Fibroblast of lung (primary cell): ENCODE results near the gene OR4N5. TPM values are rescaled to one million over a fixed set of nuclear protein-coding genes. Genes with fewer than 3 reads are reported as not detected.
"Not testable (repeated sequence)": the region's sequence is repeated elsewhere in the genome, so short reads cannot be mapped to it uniquely, and the experiment has no call there.

ENCODE experiments used
- DNase-seq, 2 donors: peaks; one replicate each; pipeline versions ENCODE4 v3.0.0 to v3.0.0-alpha.2; 2010; ENCODE audit warnings: low read depth in 2 of 2
- H2AFZ ChIP-seq: 2 replicates; pipeline ENCODE4 v1.5.1; 2012; ENCODE audit warnings: low read length, control low read depth, inconsistent platforms
- H3K27ac ChIP-seq: 2 replicates; pipeline ENCODE4 v1.5.1; 2011; ENCODE audit warnings: low read length, control low read depth; ENCODE audit not compliant: insufficient read depth
- H3K27me3 ChIP-seq: 2 replicates; pipeline ENCODE4 v1.5.1; 2011; ENCODE audit warnings: mild to moderate bottlenecking, low read length; ENCODE audit not compliant: control insufficient read depth, insufficient read depth
- H3K36me3 ChIP-seq: 2 replicates; pipeline ENCODE4 v1.5.1; 2011; ENCODE audit warnings: low read length; ENCODE audit not compliant: control insufficient read depth, insufficient read depth
- H3K4me1 ChIP-seq: 2 replicates; pipeline ENCODE4 v1.5.1; 2011; ENCODE audit warnings: low read length; ENCODE audit not compliant: control insufficient read depth, insufficient read depth; ENCODE audit errors: extremely low read depth
- H3K4me2 ChIP-seq: 2 replicates; pipeline ENCODE4 v1.5.1; 2011; ENCODE audit warnings: low read length, control low read depth; ENCODE audit not compliant: insufficient read depth; ENCODE audit errors: extremely low read depth
- H3K4me3 ChIP-seq, 4 experiments: fragments of 200-600 bp in 1 of 4; sonication (generic) in 1 of 4; replicated peaks in 1 of 4; 2 replicates each; pipeline ENCODE4 v1.5.1; 2011 to 2016; ENCODE audit warnings: low read length in 4 of 4, low read depth in 3 of 4, mild to moderate bottlenecking in 3 of 4, control low read depth in 2 of 4, inconsistent platforms in 1 of 4, mixed read lengths in 1 of 4; ENCODE audit not compliant: insufficient read depth in 1 of 4; ENCODE audit errors: control extremely low read depth in 1 of 4
- H3K79me2 ChIP-seq: 2 replicates; pipeline ENCODE4 v1.5.1; 2012; ENCODE audit warnings: mild to moderate bottlenecking, low read length, inconsistent platforms; ENCODE audit not compliant: control insufficient read depth, insufficient read depth
- H3K9ac ChIP-seq: 2 replicates; pipeline ENCODE4 v1.5.1; 2011; ENCODE audit warnings: mild to moderate bottlenecking, low read length, control low read depth; ENCODE audit not compliant: insufficient read depth
- H3K9me3 ChIP-seq: 2 replicates; pipeline ENCODE4 v1.5.1; 2012; ENCODE audit warnings: low read depth, low read length; ENCODE audit not compliant: control insufficient read depth, insufficient read depth
- H4K20me1 ChIP-seq: 2 replicates; pipeline ENCODE4 v1.5.1; 2011; ENCODE audit warnings: low read length; ENCODE audit not compliant: control insufficient read depth, insufficient read depth; ENCODE audit errors: extremely low read depth
- EZH2 ChIP-seq: IDR thresholded peaks from 2 replicates; pipeline ENCODE4 v1.5.1; 2012; ENCODE audit warnings: low read length, control low read depth, mild to moderate bottlenecking; ENCODE audit errors: missing control alignments
- polyA plus RNA-seq, 2 donors: library from polyadenylated mRNA; depleted of rRNA in 1 of 2; stranded (reverse) in 1 of 2; unstranded in 1 of 2; fragments of >200 nt; gene quantifications; 2 replicates each; pipeline ENCODE4 v1.2.1, GENCODE V29; 2011 to 2012; ENCODE audit warnings: missing spikeins in 1 of 2
- total RNA-seq: library from RNA; depleted of rRNA; stranded (reverse); fragments of >200 nt; gene quantifications from 2 replicates; pipeline ENCODE4 v1.2.1, GENCODE V29; 2014
- TF ChIP-seq, protein P1 (sequence below), 2 donors: IDR thresholded peaks in 1 of 2; conservative IDR thresholded peaks in 1 of 2; 1 replicate in 1 of 2; 2 replicates in 1 of 2; pipeline ENCODE4 v1.5.1; 2011 to 2012; ENCODE audit warnings: low read length in 2 of 2, control low read depth in 1 of 2, inconsistent platforms in 1 of 2, low read depth in 1 of 2, mild to moderate bottlenecking in 1 of 2

OR4N5 gene
- total and polyA plus RNA-seq, 2 donors (not counting 1 experiment from before 2014, with no cell fraction given): not detected

DNA sequence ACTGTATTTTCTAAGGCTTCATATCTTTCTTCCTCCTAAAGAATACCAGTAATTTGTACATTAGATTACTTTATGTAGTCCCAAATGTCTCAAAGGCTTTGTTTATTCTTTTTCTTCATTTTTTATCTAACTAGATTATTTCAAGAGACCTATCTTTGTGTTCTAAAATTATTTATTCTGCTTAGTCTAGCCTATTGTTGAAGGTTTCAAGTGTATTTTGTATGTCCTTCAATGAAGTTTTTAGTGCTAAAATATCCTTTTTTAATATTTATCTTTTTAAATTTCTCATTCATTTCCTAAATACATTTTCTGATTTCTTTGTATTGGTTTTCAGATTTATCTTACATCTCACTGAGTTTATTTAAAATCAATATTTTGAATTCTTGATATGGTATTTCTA is 25.8 kb downstream of the OR4N5 start:
- Histone ChIP-seq H3K9me3 (no peaks in the 10 kb centered on the region), H3K4me2 (no peak overlapping the region), H3K36me3 (no peaks in the 10 kb centered on the region), H3K79me2 (no peaks in the 10 kb centered on the region), H4K20me1 (no peaks in the 10 kb centered on the region), H3K4me1 (no peaks in the 10 kb centered on the region), H3K9ac (no peak overlapping the region), H3K4me3 (no peak overlapping the region), H3K27ac (no peak overlapping the region), H2AFZ (no peak overlapping the region), H3K27me3 (no peaks in the 10 kb centered on the region)
- TF ChIP-seq, protein P1, sequence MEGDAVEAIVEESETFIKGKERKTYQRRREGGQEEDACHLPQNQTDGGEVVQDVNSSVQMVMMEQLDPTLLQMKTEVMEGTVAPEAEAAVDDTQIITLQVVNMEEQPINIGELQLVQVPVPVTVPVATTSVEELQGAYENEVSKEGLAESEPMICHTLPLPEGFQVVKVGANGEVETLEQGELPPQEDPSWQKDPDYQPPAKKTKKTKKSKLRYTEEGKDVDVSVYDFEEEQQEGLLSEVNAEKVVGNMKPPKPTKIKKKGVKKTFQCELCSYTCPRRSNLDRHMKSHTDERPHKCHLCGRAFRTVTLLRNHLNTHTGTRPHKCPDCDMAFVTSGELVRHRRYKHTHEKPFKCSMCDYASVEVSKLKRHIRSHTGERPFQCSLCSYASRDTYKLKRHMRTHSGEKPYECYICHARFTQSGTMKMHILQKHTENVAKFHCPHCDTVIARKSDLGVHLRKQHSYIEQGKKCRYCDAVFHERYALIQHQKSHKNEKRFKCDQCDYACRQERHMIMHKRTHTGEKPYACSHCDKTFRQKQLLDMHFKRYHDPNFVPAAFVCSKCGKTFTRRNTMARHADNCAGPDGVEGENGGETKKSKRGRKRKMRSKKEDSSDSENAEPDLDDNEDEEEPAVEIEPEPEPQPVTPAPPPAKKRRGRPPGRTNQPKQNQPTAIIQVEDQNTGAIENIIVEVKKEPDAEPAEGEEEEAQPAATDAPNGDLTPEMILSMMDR (conservative IDR thresholded peaks at IDR 0.05 in 1 of 2, IDR thresholded peaks at IDR 0.05 in 1 of 2; ENCODE audit: low read depth in 1 of 2, low read length in 2 of 2): no peak
- TF ChIP-seq EZH2: no peak
- DNase-seq: no peak

DNA sequence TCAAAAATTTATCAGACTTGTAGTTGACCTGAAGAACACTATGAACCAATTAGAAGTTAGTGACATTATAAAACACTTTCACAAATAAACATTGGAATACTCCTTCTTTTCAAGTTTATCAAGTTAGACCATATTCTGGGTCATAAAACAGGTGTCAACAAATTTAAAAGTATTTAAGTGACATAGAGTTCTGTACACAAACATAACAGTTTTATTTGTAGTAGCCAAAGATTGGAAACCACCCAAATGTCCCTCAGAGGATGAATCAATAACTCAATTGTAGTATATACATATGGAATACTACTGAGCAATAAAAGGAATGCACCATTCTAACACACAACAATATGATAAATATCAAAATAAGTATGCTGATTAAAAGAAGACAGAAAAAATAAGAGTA is 28.5 kb downstream of the OR4N5 start:
- Histone ChIP-seq H3K79me2 (no peaks in the 10 kb centered on the region), H4K20me1 (no peaks in the 10 kb centered on the region), H3K27ac (no peak overlapping the region), H3K9me3 (no peaks in the 10 kb centered on the region), H3K4me1 (no peaks in the 10 kb centered on the region), H2AFZ (no peak overlapping the region), H3K27me3 (no peaks in the 10 kb centered on the region), H3K9ac (no peak overlapping the region), H3K36me3 (no peaks in the 10 kb centered on the region), H3K4me2 (no peak overlapping the region), H3K4me3 (no peak overlapping the region)
- TF ChIP-seq EZH2: no peak
- TF ChIP-seq, protein P1 (conservative IDR thresholded peaks at IDR 0.05 in 1 of 2, IDR thresholded peaks at IDR 0.05 in 1 of 2; ENCODE audit: low read depth in 1 of 2, low read length in 2 of 2): no peak
- no peak for DNase-seq

DNA sequence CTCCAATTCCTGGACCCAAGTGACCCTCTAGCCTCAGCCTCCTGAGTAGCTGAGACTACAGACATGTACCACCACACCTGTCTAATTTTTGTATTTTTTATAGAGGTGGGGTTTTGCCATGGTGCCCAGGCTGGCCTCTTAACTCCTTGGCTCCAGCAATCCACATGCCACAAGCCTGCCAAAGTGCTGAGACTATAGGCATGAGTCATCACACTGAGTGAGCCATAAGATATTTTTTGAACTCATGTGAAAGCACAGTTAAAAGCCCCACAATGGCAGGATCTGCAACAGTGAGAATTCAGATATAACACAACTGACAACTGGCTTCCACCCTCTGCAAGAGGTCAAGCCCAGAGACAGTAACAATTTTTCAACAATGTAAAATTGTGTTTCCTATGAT is 31.2 kb downstream of the OR4N5 start:
- not testable (repeated sequence) for H3K4me1 ChIP-seq, H3K27me3 ChIP-seq, DNase-seq, H3K79me2 ChIP-seq, H4K20me1 ChIP-seq, H3K9me3 ChIP-seq, H2AFZ ChIP-seq, H3K27ac ChIP-seq, H3K4me2 ChIP-seq, H3K9ac ChIP-seq, H3K4me3 ChIP-seq, H3K36me3 ChIP-seq

DNA sequence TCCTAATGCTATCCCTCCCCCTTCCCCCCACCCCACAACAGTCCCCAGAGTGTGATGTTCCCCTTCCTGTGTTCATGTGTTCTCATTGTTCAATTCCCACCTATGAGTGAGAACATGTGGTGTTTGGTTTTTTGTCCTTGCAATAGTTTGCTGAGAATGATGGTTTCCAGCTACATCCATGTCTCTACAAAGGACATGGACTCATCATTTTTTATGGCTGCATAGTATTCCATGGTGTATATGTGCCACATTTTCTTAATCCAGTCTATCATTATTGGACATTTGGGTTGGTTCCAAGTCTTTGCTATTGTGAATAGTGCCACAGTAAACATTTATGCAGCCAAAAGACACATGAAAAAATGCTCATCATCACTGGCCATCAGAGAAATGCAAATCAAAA is 35.6 kb downstream of the OR4N5 start:
- H3K4me2 ChIP-seq, H3K4me3 ChIP-seq, H3K27ac ChIP-seq, H3K27me3 ChIP-seq, H3K9me3 ChIP-seq, H3K9ac ChIP-seq, H2AFZ ChIP-seq, DNase-seq, H3K36me3 ChIP-seq, H4K20me1 ChIP-seq, H3K4me1 ChIP-seq, H3K79me2 ChIP-seq: not testable (repeated sequence)
